ENCODE measurements around the gene IL13. TPM values are rescaled to one million over a fixed set of nuclear protein-coding genes. Genes with fewer than 3 reads are reported as not detected.

IL13 gene
- total RNA-seq: under 0.01 TPM in 1 of 2 replicates, not detected in the other

DNA sequence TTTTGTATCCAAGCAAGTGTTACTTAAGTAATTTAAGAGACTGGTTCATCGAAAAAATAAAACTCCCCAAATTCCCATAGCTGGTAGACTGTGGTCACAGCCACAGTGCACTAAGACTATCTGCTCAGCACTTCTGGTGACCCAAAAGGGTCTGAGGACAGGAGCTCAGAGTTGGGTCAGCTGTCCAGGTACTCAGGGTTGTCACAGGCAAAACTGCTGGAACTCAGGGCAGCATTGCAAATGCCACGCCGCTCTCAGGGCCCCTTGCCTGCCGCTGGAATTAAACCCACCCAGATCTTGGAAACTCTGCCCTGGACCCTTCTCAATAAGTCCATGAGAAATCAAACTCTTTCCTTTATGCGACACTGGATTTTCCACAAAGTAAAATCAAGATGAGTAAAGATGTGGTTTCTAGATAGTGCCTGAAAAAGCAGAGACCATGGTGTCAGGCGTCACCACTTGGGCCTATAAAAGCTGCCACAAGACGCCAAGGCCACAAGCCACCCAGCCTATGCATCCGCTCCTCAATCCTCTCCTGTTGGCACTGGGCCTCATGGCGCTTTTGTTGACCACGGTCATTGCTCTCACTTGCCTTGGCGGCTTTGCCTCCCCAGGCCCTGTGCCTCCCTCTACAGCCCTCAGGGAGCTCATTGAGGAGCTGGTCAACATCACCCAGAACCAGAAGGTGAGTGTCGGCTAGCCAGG, at the start of gene IL13:
IL13 (plus strand) TSS at position 498 of the 705 bp plus-strand sequence; CDS start at position 512, 14 bp downstream.

DNA sequence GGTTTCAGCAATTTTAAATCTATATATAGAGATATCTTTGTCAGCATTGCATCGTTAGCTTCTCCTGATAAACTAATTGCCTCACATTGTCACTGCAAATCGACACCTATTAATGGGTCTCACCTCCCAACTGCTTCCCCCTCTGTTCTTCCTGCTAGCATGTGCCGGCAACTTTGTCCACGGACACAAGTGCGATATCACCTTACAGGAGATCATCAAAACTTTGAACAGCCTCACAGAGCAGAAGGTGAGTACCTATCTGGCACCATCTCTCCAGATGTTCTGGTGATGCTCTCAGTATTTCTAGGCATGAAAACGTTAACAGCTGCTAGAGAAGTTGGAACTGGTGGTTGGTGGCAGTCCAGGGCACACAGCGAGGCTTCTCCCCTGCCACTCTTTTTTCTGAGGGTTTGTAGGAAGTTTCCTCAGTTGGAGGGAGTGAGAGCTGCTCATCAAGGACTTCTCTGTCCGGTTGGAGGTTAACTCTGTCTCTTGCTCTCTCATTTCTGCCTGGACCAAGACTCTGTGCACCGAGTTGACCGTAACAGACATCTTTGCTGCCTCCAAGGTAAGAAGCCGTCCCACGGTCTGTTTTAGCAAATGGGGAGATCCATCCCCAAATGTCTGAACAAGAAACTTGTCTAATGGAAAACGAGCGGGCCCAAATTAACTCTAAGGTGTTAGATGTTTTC, 16.1 kb downstream of the IL13 start, which contains the start of gene IL4:
IL4 (plus strand) TSS at position 51 of the 692 bp plus-strand sequence; CDS start at position 113, 62 bp downstream.

Other genes with a start within 250 kb of the IL13 start
- gene IRF1, start 167.4 kb upstream of the IL13 start, total RNA-seq: 11.0 and 15.6 TPM in 2 replicates
- gene IL5, start 114.7 kb upstream of the IL13 start, total RNA-seq: not detected in 2 replicates
- 30.5 and 36.0 TPM in 2 replicates for gene RAD50, start 101.2 kb upstream of the IL13 start, total RNA-seq
- gene IL4, start 15.8 kb downstream of the IL13 start, total RNA-seq: not detected in 2 replicates
- gene KIF3A, start 79.4 kb downstream of the IL13 start, total RNA-seq: 3.7 and 5.9 TPM in 2 replicates
- not detected in 2 replicates for gene CCNI2, start 89.3 kb downstream of the IL13 start, total RNA-seq
- gene SEPTIN8, start 119.1 kb downstream of the IL13 start, total RNA-seq: 23.9 and 33.2 TPM in 2 replicates
- gene SOWAHA, start 155.1 kb downstream of the IL13 start, total RNA-seq: not detected in 2 replicates
- 3.3 and 7.8 TPM in 2 replicates for gene SHROOM1, start 172.5 kb downstream of the IL13 start, total RNA-seq
- gene GDF9, start 208.3 kb downstream of the IL13 start, total RNA-seq: 0.20 and 0.37 TPM in 2 replicates
- 93.2 and 135 TPM in 2 replicates for gene UQCRQ, start 208.5 kb downstream of the IL13 start, total RNA-seq
- 0.37 and 0.59 TPM in 2 replicates for gene LEAP2, start 215.5 kb downstream of the IL13 start, total RNA-seq

Measured in subcutaneous preadipocyte (primary cell).